GM18868 (cell line): Measurements from ENCODE around the gene ZNF394.

ENCODE experiments used
- ATAC-seq: cut with Tn5 transposase; IDR thresholded peaks from one replicate; pipeline ENCODE4 v1.9.1; 2021; ENCODE audit warnings: mild to moderate bottlenecking, moderate library complexity; ENCODE audit not compliant: unreplicated experiment

ZNF394 gene

GRCh38 chr7:99453105-99453504 lies 47.0 kb downstream of the ZNF394 start:
- ATAC-seq: no peak

GRCh38 chr7:99452541-99452940 lies 47.5 kb downstream of the ZNF394 start:
- no peak for ATAC-seq

GRCh38 chr7:99451936-99452335 lies 48.1 kb downstream of the ZNF394 start:
- ATAC-seq: no peak

- ATAC-seq: no peak
Measured at GRCh38 chr7:99449326-99449725, 50.8 kb downstream of the ZNF394 start.

GRCh38 chr7:99448855-99449254 lies 51.2 kb downstream of the ZNF394 start:
- ATAC-seq: no peak

- ATAC-seq: no peak
Measured at GRCh38 chr7:99447943-99448342, 52.1 kb downstream of the ZNF394 start.

- no peak for ATAC-seq
Measured at GRCh38 chr7:99446096-99446495, 54.0 kb downstream of the ZNF394 start.
